Suppressor macrophage (primary cell): Measurements from ENCODE around the gene ADGRL4.
"Not testable (repeated sequence)": the region's sequence is repeated elsewhere in the genome, so short reads cannot be mapped to it uniquely, and the experiment has no call there.

Experiments used
- DNase-seq, 4 experiments: peaks; one replicate each; pipeline ENCODE4 v3.0.0-alpha.2; 2020 to 2022
- total RNA-seq, 17 experiments: gene quantifications; one replicate each; lab custom pipeline; 2026; ENCODE audit warnings: mixed read lengths in 6 of 17, inconsistent platforms in 3 of 17; lab: John Stamatoyannopoulos, UW

The ADGRL4 gene
- 0 to 2.9 (median 0) reads per million in 17 experiments for total RNA-seq

DNA sequence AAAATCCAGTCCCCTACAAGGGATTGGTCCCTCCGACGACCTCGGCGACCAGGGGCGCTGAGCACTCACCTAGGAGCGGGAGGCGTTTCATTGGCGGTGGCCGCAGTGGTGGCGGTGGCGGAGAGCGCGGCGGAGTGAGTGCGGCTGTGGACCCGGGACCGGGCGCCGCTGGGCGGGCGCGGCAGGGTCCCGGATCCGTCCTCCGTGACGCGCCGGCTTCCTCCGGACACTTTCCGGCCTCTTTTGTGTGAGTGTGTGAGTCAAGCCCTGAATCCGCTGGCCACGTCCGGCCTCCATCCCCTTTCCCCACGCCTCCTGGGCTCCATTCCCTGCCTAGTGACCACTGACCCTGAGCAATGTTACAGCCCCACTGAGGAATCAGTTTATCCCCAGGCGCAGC is at the start of gene ADGRL4:
TSS of gene ADGRL4 (minus strand) at position 167 of the 400 bp plus-strand sequence. CDS start at position 91, 76 bp downstream.
- no peak for DNase-seq

DNA sequence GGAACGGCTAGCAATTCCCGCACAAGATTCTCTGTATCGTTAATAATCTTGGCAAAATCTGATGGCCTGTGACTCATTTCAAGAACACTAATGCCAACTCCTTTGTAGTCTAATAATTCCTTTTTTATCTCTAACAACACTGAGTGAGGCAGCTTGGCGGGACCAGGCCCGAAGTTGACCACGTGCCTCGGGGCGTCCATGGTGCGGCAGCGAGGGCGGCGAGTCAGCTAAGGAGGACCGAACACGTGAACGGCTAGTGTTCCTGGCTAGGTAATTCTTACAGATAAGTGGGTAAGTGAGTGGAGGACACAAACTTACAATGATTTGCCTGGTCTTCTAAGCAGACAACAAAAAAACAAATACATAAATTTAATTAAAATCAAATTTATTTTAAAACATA is 49.3 kb upstream of the ADGRL4 start:
- no peak for DNase-seq

DNA sequence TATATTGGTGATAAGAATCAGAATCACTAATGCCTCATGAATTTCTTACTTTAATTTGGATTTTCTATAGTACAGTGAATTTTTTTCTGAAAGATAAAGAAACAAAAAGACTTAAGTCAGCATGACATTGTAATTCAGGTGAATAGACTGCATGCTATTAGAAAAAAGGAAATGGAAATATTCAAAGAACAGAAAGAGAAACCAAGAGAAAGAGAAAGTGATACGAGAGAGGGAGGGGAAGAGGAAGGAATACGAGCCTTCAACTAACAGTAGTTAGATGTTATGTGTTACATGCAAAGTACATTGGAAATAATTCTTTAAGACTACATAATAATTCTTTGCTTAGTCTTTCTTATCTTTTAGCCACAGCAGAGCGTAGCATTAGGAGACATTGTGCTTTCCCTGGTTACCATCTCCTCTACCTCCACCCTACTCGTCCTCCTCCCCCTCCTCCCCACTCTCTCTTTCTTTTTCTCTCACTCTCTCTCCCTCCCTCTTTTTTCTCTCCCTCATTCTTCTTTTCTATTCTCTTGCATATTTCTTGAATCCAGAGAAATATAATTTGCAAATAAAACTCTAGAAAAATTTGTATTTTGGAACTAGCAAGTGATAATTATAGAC is 46.4 kb upstream of the ADGRL4 start:
- DNase-seq, result peak in 1 of 4 experiments; percentile 33

DNA sequence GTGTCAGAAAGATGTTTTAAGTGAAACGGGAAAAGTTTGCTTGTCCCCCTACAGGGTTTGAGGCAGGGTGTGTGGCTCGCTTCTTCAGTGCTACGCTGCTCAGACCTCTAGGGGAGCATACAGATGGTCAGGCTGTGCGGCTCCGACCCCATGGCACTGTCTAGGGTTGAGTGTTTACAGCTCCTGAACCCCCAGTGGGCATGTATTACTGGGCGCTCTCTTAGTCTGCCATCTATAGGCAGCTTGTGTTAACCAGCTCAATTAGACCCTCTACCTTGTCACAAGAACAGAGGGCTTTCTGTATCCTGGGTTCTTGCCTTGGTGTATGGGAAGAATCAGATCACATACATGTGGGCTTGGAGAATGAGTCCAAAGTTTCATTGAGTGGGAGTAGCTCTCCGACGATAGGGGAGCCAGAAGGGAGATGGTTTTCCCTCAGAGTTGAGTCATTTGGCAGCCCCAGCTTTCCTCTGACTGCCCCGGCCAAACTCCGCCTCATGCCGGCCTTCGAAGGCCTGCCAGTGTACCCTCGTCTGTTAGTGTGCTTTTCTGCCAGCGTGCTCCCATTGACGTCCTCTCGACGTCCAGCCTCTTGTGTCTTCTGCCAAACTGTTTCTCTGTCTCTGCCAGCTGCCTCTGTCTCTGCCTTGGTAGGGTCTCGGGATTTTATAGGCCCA is 38.6 kb upstream of the ADGRL4 start:
- no peak for DNase-seq

DNA sequence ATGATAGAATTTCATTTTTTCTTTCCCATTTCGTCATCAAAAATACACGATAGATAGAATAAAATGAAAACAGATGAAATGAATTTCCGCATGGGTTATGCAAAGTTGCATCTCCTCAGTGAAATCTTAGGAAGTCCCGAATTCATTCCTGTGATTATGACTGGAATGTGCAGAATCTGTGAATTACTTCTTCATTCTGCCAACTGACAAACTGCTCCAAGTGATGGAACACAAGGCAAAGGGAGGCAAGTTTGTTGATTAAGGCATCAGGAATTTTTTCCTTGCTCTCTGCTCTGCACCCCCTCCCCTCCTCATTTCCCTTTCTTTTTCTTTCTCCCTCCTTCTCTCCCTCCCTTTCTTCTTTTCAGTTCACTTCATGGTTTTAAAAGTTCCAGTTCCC is 37.0 kb upstream of the ADGRL4 start:
- no peak for DNase-seq

DNA sequence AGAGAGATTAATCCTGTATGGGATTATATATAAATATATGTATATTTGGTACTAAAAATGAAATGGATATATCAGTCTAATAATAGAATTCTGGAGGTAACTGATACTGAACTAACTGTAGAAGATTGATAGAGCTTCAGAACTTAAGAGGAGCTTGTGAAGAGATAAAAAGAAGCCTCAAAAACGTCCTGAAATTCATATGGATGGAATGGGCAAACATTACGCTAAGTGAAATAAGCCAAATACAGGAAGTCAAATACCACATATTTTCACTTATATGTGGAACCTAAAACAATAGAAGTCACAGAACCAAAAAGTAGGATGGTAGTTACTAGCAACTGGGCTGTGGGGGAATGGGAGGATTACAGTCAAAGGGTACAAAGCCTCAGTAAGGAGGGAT is 36.0 kb upstream of the ADGRL4 start:
- peak in 2 of 4 experiments; percentile 6 to 10 for DNase-seq

DNA sequence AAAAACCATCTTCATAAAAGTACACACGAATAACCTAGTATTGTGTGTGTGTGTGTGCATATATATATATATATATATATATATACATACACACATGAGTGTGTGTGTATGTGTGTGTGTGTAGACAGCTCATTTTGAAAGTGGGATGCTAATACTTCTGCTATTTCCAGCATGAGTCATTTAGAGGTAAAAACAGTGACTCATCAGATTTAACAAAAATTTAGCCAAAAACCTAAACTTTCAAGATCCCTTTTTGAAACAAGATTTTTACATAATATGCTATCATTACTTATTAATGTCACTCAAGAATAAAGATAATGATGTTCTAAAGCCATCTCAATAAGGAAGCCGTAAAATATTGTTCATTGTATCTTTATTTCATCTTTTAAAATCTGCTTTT is 35.6 kb upstream of the ADGRL4 start:
- DNase-seq, result peak; percentile 19 to 75 (median 50)

DNA sequence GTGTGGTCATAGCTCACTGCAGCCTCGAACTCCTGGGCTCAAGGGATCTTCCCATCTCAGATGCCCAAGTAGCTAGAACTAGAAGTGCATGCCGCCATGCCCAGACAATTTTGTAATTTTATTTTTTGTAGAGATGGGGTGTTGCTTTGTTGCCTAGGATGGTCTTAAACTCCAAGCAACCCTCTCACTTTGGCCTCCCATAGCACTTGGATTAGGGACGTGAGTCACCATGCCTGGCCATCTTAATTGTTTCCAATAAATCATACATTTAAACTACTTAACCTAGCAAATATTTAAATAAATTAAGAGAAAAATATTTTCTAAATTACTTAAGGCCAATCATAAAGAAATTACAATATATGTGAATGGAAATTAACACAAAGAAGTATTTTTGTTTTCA is 35.1 kb upstream of the ADGRL4 start:
- DNase-seq, result no peak

DNA sequence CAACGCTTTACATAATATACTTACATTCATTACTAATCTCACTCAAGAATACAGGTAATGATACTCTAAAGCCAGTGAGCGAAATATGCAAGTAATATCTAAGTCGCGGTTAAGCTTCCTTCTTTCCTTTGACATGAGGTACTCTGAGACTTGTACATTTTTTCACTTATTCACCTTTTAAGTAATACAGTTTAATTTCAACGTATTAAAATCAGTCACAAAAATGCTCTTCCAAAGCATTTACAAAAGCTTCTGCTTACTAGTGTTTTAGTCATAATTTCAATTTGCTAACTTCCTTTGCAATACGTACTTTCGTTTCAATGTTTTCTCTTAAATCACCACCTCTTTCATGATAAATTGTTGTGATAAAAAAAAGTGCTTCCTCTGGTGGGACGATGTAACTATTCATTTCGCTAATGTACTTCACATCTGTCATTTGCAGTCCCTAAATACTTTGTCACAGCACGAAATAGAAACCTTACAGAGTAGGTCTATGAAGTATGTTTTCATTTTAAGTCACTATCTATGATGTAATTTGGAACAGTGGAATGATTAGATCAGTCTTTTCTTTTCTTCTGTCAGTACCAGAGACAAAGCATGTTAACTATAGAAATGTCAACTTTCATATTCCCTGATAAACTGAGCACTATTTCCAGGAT is 34.0 kb upstream of the ADGRL4 start:
- DNase-seq, result peak in 2 of 4 experiments; percentile 20 to 21

DNA sequence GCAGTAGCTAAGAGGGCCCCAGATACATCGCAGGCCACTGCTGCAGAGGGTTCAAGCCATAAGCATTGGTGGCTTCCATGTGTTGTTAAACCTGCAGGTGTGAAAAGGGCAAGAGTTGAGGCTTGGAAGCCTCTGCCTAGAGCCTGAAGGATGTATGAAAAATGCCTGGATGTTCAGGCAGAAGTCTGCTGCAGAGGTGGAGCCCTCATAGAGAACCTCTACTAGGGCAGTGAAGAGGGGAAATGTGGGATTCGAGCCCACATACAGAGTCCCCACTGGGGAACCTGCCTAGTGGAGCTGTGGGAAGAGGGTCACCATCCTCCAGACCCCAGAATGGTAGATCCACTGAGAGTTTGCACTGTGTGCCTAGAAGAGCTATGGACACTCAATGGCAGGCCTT is 30.6 kb upstream of the ADGRL4 start:
- no peak for DNase-seq

DNA sequence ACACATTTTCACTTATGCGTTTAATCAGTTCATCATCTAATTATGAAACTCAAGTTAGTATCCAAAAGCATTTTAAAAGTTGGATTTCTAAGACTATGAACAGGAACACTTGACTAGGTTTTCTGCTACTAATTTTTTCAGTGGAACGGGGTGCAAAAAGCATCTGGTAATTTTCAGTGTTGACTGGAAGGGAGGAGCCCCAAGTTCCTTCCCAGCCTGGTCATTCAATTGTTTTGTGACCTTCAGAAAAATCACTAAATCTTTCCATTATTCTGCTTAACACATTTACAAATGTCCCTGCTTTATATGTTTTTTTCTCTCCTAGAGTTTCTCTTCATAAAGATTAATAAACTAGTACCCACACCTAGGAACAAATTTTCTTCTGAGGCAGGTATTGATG is 6.0 kb upstream of the ADGRL4 start:
- no peak for DNase-seq

DNA sequence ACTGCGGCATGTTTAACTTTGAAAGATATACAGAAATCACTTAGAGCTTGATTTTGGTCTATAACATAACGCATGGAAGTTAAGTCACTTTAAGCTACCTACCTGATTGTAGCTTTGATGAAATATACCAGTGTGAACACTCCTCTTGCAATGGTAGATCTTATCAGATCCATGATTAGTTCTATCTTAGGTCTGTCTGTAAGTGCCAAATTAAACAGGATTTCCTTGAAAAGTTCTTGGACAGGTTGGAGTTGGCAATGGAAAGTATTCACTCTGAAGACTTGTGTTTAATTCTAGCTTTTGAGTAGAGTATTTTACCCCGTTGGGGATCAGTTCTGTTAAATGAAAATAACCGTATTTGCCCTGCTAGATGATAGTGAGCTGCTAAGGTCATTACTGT is 4.1 kb upstream of the ADGRL4 start:
- no peak for DNase-seq

DNA sequence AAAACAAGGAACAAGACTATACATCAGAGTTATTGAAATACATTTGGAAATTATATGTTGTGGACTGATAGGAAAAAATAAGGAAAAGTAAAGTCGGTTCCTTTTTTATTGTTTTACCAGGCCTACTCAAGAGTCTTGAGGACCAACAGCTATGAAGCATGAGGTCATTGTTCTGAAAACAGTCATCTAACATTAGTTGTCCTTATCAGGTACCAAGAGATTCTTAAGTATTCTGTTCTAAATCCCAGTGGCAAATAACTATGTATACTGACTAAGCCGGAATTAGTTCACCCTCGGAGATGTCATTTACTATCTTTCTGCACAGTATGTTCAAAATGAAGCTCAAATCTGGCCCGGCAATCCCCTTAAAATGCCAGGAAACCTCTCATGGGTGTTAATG is 585 bp downstream of the ADGRL4 start:
- DNase-seq, result no peak

DNA sequence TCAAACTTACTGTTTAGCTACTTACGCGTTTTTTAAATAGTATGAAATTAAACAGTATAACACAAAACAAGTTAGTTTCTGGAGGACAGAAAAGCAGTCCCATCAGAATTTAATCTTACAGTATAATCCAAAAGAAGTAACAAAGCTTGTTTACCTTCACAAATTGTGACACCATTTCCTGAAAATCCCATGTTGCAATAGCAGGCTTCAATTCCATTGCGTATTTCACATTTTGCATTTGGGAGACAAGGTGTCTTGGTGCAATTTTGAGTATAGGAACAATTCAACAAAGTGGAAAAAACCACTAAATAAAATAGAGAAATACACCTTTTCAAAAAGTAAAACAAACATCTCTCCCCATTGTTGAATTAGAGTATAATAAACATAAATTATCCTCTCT is 1.6 kb downstream of the ADGRL4 start:
- DNase-seq, result no peak

DNA sequence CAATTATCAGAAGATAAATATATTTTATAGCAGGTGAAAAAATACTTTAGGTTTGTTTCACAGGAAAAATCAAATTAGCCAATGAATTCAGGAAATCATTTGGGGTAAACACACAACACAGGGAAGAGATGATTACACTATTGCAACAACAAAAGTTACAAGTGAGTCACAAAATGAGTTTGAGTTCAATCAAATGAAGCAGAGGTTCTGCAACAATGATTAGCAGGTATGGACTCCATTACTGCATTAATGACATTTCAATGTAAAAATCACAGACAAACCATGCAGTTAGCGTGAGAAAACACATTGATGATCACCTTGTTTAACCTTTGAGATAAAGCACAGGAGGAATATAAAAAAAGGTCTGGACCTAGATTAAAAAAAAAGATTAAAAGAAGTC is 9.7 kb downstream of the ADGRL4 start:
- DNase-seq, result no peak

DNA sequence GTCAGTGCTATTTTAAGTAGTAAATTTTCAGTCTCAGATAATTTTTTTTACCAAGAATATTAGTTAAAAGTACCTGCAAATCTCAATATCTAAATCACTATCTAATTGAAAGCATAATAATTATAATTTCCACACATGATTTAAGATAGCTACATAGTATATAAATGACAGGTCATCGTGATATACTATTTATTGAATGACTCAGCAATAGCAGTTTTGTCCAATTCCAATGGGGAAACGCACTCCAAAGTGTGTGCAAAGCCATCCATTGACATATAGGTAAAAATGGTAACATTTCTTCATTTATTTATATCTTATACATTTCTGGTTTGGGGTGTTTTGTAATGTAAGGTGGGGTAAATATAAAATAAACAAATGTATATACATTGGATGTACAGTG is 19.5 kb downstream of the ADGRL4 start:
- no peak for DNase-seq

DNA sequence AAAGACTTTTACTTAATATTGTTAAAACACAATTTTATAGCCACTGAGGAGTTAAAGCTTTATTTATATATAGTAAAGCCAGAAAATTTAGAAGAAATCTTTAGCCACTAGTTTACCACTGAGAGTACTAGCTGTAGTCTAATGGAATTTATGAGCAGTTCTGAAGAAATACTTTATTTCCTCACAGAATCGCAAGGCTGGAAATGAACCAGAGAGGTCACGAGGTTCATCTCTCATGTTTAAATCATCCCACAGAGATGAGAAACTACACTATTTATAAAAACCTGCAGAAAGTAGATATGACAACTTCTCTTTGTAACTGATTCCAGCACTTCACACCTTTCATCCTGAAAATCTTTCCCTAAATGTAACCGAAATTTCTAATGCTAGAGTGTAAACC is 26.0 kb downstream of the ADGRL4 start:
- DNase-seq, result no peak

DNA sequence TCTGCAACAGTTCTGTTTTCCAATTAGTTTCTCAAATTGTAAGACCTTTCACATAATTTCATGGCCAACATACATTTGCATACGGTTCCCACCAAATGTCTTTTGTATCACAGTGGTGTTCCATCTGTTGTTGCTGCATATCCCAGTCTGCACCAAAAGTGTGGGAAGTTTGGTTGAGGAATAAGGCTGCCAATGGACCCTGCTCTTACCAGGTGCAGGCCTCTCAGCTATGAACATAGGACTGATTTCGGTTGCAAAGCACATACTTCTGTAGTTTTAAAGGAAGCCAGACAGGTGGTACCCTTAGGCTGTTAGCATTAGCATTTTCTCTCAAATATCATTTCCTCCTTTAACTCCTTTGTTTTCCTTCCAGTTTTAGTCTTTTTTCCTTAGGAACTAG is 33.8 kb downstream of the ADGRL4 start:
- no peak for DNase-seq

DNA sequence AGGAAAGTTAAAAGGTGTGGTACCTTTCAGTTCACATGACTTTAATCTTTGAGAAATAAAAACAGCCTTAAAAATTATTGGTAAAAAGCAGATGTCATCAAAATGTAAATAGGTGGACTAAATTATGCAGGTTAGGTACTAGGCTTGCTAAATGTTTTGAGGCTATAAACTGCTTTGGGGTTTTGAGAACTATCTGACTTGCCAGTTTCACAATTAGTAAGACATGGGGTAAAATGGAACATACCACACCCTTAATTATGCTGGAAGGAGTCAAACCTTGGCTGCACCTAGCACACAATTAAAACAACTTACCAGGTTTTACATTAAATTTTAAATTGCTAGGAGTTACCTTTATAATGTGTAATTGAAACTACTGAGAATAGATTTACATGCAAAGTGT is 39.4 kb downstream of the ADGRL4 start:
- DNase-seq, result not testable (repeated sequence)

DNA sequence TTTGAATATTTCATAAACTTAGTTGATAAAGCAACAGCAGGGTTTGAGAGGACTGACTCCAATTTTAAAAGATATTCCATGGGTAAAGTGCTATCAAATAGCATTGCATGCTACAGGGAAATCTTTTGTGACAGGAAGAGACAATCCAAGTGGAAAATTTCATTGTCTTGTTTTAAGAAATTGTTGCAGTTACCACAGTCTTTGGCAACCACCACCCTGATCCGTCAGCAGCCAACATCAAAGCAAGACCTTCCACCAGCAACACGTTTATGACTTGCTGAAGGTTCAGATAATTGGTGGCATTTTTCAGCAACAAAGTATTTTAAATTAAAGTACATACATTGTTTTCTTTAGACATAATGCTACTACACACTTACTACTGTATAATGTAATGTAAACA is 47.8 kb downstream of the ADGRL4 start:
- DNase-seq, result no peak

DNA sequence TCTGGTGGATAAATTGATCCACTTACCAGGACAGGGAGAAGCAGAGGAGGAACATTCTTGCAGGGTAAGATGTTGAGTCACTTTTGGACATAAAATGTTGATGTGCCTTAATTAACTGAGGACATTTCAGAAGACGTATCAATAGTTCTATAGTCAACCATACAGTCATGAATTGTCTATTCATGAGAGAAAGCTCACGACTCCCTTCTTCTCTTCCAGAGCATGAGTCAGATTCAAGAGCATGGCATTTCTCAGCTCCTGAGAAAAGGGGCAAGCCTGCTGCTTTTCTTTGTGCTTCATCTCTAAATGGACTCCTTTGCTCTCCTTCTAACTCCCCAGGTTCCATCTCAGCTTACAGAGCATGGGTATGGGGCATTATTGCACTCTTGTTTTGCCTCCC is 55.7 kb downstream of the ADGRL4 start:
- no peak for DNase-seq

DNA sequence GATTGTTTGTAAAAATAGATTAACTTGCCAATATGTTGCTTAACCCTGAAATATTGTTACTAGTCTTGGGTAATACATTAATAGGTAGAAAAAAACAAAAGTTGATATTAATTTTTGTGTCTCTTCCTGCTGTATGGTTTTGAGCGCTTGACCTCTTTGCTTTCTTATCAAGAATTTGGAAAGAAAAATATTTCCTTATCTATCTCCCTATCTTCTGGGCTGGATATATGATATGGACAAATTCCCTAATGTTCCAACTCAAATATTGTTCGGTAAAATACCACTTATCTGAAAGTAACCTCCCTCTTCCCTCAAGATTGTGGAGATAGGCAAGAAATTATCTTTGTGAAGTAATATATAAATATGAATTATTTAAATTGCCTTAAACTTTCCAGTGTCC is 57.3 kb downstream of the ADGRL4 start:
- DNase-seq, result no peak

DNA sequence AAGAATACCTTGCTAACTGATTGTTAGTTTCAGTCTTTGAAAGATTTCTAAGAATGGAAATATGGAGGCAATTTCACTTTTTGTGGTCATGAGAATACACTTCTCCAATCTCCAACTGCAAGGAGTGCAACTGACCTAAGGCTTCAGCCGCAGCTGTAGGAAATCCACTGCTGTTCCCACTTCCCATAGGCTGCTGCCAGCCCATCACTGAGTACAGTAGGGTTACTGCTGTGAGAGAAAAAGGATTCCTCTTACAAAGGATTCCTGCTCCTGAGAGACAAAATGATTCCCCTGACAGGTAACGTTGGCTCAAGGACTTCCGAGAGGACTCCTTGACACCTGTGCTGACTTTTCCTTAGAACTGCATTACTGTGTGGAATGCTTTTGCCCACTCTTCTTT is 87.4 kb downstream of the ADGRL4 start:
- DNase-seq, result peak in 1 of 4 experiments; percentile 15

DNA sequence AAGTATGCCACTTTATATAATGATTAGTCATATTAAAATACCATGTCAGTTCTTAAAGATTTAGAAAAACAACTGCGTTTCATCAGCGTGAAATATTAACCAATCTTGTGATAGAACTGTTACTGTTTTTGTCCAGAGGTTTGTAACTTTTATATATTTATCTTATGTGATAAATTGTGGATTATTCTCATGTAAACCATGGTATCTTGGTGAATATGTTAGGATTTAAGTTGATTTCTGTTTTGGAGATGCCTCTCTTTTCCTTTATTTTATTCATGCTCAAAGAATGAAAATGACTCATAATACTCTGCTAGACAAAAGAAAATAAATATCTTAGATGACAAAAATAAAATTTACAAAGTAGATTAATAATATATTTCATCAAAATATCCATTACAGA is 88.4 kb downstream of the ADGRL4 start:
- DNase-seq, result no peak
